HG03039 (cell line): ENCODE data around the gene ATG12.
A peak's percentile ranks its signal among the peaks of the same experiment; 100 is the strongest.
"Not testable (repeated sequence)": the region's sequence is repeated elsewhere in the genome, so short reads cannot be mapped to it uniquely, and the experiment has no call there.

Source experiments
- ATAC-seq: cut with Tn5 transposase; IDR thresholded peaks from one replicate; pipeline ENCODE4 v1.9.1; 2021; ENCODE audit warnings: mild to moderate bottlenecking, moderate library complexity; ENCODE audit not compliant: unreplicated experiment

ATG12 gene

DNA sequence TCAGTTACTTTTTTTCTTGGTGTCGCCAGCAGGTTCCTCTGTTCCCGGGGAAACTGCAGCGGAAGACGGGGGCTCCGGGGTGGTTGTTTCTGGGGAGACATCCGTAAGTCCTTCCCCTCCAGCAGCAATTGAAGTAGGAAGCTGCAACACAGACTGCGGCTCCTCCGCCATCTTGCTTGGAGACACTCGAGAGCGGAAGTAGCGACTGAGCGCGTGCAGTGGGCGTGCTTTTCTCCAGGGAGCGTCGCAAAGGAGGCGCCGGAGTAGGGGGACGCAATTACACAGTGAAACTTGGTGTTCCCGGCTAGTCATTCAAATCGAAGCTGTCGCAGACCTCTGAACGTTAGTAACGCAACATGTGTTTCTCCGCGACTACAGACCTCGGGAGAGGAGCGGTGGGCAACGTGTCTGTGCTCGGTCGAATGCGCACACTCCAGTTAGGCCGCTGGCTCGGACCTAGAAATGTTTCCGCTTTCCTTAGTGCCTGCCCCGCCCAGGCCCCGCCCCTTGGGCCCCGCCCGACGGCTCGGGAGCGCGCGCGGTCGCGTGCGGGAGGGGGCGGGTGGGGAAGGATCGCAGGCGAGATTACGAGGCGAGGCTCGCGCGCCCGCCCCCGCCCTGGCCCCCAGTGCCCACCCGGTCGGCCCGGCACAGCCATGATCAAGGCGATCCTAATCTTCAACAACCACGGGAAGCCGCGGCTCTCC, at the start of gene ATG12, which contains the start of gene AP3S1:
Gene ATG12, minus strand, starts transcription at position 184 of the 707 bp plus-strand sequence. Its CDS starts 13 bp downstream, at position 171.
Gene AP3S1, plus strand, starts transcription at position 554 of the 707 bp plus-strand sequence. Its CDS starts 103 bp downstream, at position 657.
- ATAC-seq, result peak; percentile 85

DNA sequence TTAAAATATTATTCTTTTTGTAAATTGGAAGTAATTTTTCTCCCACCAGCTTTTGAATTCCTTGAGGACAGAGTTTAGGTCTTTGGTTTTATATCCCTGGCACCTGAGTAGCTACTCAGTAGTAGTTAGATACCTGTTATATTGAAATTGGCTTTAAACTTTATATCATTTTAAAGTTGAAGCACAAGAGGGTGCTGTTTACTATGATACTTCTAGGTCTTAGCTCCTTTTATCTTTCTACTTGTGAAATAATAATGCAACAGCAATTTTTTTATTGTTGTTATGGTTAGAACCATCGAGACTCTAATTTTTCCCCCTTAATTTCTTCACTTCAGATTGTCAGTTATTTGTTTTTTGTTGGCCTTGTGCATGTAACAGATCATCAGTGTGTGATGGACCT, 46.7 kb upstream of the ATG12 start:
- ATAC-seq, result no peak

GRCh38 chr5:115885208-115885607, 43.8 kb upstream of the ATG12 start:
- ATAC-seq, result not testable (repeated sequence)

DNA sequence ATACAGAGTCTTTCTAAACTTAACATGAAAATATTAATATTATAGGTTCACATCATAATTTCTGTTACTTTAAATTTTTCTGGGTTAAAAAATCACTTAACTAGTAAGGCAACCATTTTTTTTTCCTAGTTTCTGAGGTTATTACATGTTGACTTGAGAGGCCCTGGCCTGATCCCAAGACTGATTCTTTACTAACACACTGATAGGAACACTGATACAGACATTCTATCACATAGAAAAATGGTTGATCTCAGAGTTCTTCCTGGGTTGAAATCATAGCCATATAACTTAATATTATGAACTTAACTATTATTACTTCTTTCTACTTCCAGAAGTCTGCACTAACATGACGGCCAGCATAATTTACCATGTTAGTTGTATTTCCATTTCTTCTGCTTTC, 43.3 kb upstream of the ATG12 start:
- no peak for ATAC-seq

DNA sequence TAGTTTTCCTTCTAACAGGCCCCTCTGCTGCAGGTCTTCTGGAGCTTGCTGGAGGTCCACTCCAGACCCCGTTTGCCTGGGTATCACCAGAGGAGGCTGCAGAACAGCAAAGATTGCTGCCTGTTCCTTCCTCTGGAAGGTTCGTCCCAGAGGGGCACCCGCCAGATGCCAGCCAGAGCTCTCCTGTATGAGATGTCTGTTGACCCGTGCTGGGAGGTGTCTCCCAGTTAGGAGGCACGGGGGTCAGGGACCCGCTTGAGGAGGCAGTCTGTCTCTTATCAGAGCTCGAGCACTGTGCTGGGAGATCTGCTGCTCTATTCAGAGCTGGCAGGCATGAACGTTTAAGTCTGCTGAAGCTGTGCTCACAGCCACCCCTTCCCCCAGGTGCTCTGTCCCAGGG, 41.1 kb upstream of the ATG12 start:
- not testable (repeated sequence) for ATAC-seq

DNA sequence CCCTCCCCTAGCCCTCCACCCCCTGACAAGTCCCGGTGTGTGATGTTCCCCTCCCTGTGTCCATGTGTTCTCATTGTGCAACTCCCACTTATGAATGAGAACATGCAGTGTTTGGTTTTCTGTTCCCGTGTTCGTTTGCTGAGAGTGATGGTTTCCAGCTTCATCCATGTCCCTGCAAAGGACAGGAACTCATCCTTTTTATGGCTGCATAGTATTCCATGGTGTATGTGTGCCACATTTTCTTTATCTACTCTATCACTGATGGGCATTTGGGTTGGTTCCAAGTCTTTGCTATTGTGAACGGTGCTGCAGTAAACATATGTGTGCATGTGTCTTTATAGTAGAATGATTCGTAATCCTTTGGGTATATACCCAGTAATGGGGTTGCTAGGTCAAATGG, 36.0 kb upstream of the ATG12 start:
- ATAC-seq, result not testable (repeated sequence)

- no peak for ATAC-seq
Measured at GRCh38 chr5:115875447-115875846, 34.1 kb upstream of the ATG12 start.

- ATAC-seq, result no peak
Measured at GRCh38 chr5:115873392-115873791, 32.0 kb upstream of the ATG12 start.

GRCh38 chr5:115872447-115872846, 31.1 kb upstream of the ATG12 start:
- ATAC-seq, result no peak

- ATAC-seq, result no peak
Measured at GRCh38 chr5:115869256-115869795, 28.0 kb upstream of the ATG12 start.

- no peak for ATAC-seq
Measured at GRCh38 chr5:115859378-115859777, 18.0 kb upstream of the ATG12 start.

GRCh38 chr5:115858396-115858795, 17.0 kb upstream of the ATG12 start:
- ATAC-seq, result no peak

DNA sequence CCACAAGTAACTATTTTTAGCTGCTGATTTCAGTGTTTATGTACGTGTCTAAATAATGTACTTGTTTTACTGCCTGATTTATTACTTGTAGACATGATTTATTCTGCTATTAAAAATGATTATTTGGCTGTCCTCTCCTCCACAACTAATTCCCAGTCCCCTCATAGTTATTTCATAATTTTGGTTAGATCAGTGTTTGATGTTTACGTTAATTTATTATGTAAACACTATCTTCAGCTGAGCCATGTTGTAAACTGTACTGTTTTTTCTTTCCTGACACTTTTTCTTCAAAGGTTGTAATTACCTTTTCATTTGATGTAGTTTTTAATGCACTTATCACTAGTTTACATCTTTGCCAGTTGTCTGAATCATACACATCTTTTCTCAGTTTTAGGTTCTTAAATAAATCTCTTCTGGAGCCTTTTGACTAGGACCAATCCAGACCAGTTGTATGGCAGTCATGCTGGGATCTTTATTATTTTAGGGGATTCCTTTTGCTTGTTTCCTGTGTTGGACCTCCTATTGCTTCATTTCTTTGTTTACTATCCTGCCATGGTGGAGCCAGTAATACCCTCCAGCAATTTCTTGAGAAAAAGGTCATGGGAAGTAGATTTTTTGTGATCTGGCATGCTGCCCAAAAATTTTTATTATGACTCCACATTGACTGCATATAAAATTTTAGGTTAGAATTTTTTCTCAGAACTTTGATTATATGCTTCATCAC, 16.4 kb upstream of the ATG12 start:
- no peak for ATAC-seq

- no peak for ATAC-seq
Measured at GRCh38 chr5:115857057-115857479, 15.7 kb upstream of the ATG12 start.

DNA sequence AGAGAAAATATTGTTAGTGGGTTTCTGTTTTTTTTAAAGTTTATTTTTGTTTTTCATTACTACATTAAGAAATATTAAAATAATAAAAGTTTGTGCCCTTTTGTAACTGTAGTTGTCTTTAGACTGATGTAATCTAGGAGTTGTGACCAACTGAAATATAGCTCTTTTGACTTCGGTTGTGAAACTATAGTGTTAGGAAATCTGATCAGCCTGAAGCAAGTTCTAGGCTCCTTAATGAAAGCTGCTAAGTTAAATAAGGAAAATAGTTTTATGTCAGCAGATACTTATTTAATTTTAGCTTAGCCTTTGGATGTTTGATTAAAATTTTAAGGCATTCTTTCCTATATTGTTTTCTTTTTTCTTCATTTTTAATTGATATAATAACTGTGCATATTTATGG, 14.6 kb upstream of the ATG12 start:
- no peak for ATAC-seq

- ATAC-seq, result no peak
Measured at GRCh38 chr5:115854139-115854538, 12.8 kb upstream of the ATG12 start.

- ATAC-seq, result no peak
Measured at GRCh38 chr5:115850744-115851416, 9.5 kb upstream of the ATG12 start.

DNA sequence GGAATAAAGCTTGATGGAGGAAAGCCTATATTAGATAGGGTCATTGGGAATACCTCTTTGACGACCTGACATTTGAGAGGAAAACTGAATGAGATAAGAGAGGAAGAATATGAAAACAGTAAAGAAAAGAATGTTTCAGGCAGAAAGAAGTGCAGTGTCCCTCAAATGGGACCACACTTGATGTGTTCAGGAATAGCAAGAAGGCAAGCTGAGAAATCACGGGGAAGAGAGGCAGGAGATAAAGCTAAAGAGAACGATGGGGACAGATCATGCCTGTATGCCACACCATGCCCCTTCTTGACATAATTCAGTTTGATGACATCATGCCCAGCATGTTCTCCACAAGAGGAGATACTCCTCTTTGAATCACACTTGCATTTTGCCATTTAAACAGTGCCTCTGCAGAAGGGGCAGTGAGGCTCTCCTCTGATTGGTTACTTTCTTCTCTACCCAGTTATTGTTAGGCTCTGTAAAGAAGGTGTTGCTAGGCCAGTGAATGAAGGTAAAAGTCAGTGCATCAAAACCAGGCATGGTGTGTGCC, 8.0 kb upstream of the ATG12 start:
- ATAC-seq, result no peak

GRCh38 chr5:115847290-115847689, 5.9 kb upstream of the ATG12 start:
- no peak for ATAC-seq

DNA sequence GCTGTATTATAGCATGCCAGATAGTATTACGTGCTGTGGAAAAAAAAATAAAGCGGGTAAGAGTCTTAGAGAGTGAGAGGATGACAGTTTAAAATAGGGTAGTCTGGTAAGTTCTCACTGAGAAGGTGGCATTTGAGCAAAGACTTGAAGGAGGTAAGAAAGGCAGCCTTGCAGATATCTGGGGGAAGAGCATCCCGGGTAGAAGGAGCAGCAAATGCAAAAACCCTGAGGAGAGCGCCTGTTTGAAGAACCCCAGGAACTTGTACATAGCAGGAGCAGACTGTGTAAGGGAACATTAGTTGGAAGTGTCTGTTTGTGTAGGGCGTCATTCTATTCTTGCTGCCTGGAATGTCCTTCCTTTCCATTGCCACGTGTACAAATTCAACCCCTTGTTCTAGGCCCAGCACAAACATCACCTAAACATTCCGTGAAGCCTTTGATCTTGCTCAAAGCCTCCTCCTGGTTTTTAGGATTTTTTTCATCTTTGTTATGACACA, 3.0 kb upstream of the ATG12 start:
- no peak for ATAC-seq
